ENCODE data around the gene FUOM.

DNA sequence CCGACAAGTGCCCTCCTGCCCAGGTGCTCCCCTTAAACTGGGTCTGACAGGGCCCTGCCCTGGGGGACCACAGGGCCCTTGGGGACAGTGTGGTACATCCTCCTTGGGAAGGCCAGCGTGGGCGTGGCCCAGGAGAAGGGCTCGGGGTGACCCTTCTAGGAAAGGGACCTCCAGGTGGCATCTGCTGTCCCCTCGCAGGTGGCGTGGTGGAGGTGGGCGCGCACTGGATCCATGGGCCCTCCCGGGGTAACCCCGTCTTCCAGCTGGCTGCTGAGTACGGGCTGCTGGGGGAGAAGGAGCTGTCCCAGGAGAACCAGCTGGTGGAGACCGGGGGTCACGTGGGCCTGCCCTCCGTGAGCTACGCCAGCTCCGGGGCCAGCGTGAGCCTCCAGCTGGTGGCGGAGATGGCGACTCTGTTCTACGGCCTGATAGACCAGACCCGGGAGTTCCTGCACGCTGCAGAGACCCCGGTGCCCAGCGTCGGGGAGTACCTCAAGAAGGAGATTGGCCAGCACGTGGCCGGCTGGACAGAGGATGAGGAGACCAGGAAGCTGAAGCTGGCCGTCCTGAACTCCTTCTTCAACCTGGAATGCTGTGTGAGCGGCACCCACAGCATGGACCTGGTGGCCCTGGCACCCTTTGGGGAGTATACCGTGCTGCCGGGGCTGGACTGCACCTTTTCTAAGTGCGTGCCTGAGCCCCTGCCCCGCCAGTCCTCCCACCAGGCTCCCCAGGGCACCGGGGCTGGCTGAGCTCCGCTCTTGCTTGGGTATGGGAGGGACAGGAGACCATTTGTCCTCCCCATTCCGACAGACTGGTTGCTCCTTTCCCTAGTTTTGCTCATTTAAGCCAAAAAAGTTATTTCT is 22.2 kb upstream of the FUOM start:
- TF ChIP-seq EZH2 (IDR thresholded peaks at IDR 0.05; ENCODE audit: low read length, unreplicated experiment) = no peak
- TF ChIP-seq, protein P1, sequence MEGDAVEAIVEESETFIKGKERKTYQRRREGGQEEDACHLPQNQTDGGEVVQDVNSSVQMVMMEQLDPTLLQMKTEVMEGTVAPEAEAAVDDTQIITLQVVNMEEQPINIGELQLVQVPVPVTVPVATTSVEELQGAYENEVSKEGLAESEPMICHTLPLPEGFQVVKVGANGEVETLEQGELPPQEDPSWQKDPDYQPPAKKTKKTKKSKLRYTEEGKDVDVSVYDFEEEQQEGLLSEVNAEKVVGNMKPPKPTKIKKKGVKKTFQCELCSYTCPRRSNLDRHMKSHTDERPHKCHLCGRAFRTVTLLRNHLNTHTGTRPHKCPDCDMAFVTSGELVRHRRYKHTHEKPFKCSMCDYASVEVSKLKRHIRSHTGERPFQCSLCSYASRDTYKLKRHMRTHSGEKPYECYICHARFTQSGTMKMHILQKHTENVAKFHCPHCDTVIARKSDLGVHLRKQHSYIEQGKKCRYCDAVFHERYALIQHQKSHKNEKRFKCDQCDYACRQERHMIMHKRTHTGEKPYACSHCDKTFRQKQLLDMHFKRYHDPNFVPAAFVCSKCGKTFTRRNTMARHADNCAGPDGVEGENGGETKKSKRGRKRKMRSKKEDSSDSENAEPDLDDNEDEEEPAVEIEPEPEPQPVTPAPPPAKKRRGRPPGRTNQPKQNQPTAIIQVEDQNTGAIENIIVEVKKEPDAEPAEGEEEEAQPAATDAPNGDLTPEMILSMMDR (conservative IDR thresholded peaks at IDR 0.05; ENCODE audit: low read depth, low read length) = no peak
